ENCODE measurements around the gene IGFBP2.

DNA sequence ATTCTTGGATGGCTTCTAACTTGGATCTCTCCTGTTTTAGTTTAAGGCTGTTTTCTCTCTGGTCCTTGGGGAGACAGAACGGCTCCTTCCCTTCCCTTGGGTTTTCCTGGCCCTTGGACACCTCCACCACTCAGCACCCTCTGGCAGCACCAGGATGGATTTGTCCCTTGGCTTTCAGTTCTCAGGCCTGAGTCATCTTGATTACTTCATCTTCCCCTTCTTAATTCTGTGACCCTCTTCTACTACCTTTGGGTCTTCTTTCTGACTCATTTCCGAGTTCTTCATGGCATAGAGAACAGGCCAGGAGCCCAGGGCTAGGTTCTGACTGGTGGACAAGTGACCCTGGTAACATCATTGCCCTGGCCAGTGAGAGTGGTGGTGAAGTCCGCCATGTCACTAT lies 14.9 kb downstream of the IGFBP2 start:
- no peak for TF ChIP-seq SIN3A (IDR thresholded peaks at IDR 0.05; ENCODE audit: borderline replicate concordance, insufficient read depth, low read depth, low read length)
- TF ChIP-seq, protein P1, sequence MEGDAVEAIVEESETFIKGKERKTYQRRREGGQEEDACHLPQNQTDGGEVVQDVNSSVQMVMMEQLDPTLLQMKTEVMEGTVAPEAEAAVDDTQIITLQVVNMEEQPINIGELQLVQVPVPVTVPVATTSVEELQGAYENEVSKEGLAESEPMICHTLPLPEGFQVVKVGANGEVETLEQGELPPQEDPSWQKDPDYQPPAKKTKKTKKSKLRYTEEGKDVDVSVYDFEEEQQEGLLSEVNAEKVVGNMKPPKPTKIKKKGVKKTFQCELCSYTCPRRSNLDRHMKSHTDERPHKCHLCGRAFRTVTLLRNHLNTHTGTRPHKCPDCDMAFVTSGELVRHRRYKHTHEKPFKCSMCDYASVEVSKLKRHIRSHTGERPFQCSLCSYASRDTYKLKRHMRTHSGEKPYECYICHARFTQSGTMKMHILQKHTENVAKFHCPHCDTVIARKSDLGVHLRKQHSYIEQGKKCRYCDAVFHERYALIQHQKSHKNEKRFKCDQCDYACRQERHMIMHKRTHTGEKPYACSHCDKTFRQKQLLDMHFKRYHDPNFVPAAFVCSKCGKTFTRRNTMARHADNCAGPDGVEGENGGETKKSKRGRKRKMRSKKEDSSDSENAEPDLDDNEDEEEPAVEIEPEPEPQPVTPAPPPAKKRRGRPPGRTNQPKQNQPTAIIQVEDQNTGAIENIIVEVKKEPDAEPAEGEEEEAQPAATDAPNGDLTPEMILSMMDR (IDR thresholded peaks at IDR 0.05), result no peak
- TF ChIP-seq, protein P2, sequence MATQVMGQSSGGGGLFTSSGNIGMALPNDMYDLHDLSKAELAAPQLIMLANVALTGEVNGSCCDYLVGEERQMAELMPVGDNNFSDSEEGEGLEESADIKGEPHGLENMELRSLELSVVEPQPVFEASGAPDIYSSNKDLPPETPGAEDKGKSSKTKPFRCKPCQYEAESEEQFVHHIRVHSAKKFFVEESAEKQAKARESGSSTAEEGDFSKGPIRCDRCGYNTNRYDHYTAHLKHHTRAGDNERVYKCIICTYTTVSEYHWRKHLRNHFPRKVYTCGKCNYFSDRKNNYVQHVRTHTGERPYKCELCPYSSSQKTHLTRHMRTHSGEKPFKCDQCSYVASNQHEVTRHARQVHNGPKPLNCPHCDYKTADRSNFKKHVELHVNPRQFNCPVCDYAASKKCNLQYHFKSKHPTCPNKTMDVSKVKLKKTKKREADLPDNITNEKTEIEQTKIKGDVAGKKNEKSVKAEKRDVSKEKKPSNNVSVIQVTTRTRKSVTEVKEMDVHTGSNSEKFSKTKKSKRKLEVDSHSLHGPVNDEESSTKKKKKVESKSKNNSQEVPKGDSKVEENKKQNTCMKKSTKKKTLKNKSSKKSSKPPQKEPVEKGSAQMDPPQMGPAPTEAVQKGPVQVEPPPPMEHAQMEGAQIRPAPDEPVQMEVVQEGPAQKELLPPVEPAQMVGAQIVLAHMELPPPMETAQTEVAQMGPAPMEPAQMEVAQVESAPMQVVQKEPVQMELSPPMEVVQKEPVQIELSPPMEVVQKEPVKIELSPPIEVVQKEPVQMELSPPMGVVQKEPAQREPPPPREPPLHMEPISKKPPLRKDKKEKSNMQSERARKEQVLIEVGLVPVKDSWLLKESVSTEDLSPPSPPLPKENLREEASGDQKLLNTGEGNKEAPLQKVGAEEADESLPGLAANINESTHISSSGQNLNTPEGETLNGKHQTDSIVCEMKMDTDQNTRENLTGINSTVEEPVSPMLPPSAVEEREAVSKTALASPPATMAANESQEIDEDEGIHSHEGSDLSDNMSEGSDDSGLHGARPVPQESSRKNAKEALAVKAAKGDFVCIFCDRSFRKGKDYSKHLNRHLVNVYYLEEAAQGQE (IDR thresholded peaks at IDR 0.05; ENCODE audit: insufficient read depth in 1 of 2, low read depth in 2 of 2, low read length in 1 of 2), result no peak
- no peak for TF ChIP-seq POLR2AphosphoS5 (IDR thresholded peaks at IDR 0.05; ENCODE audit: low read depth, low read length)
